GM19035 (cell line): ENCODE data around the gene HIKESHI.
"Not testable (repeated sequence)": the region's sequence is repeated elsewhere in the genome, so short reads cannot be mapped to it uniquely, and the experiment has no call there.

Experiments used
- ATAC-seq: cut with Tn5 transposase; IDR thresholded peaks from one replicate; pipeline ENCODE4 v1.9.1; 2021; ENCODE audit not compliant: unreplicated experiment

Gene HIKESHI

GRCh38 chr11:86302092-86302793 lies at the start of gene HIKESHI:
TSS of gene HIKESHI (plus strand) at chr11:86302240. CDS start at chr11:86302449, 209 bp downstream.
- peak; percentile 99 for ATAC-seq

GRCh38 chr11:86255896-86256295 lies 46.1 kb upstream of the HIKESHI start:
- ATAC-seq, result peak; percentile 94

- ATAC-seq, result no peak
Measured at GRCh38 chr11:86256608-86257007, 45.4 kb upstream of the HIKESHI start.

- no peak for ATAC-seq
Measured at GRCh38 chr11:86257446-86257845, 44.6 kb upstream of the HIKESHI start.

GRCh38 chr11:86259730-86260129 lies 42.3 kb upstream of the HIKESHI start:
- ATAC-seq, result no peak

- no peak for ATAC-seq
Measured at GRCh38 chr11:86261328-86261727, 40.7 kb upstream of the HIKESHI start.

- no peak for ATAC-seq
Measured at GRCh38 chr11:86262387-86262786, 39.7 kb upstream of the HIKESHI start.

- no peak for ATAC-seq
Measured at GRCh38 chr11:86264649-86265048, 37.4 kb upstream of the HIKESHI start.

GRCh38 chr11:86265194-86265593 lies 36.8 kb upstream of the HIKESHI start:
- ATAC-seq, result no peak

- ATAC-seq, result no peak
Measured at GRCh38 chr11:86269645-86270044, 32.4 kb upstream of the HIKESHI start.

GRCh38 chr11:86274503-86274902 lies 27.5 kb upstream of the HIKESHI start:
- no peak for ATAC-seq

GRCh38 chr11:86274999-86275398 lies 27.0 kb upstream of the HIKESHI start:
- no peak for ATAC-seq

- ATAC-seq, result no peak
Measured at GRCh38 chr11:86275493-86276370, 26.3 kb upstream of the HIKESHI start.

GRCh38 chr11:86277741-86278140 lies 24.3 kb upstream of the HIKESHI start:
- ATAC-seq, result no peak

- no peak for ATAC-seq
Measured at GRCh38 chr11:86278226-86278625, 23.8 kb upstream of the HIKESHI start.

- no peak for ATAC-seq
Measured at GRCh38 chr11:86279747-86280146, 22.3 kb upstream of the HIKESHI start.

- no peak for ATAC-seq
Measured at GRCh38 chr11:86287468-86287796, 14.6 kb upstream of the HIKESHI start.

GRCh38 chr11:86288776-86289507 lies 13.1 kb upstream of the HIKESHI start:
- ATAC-seq, result no peak

- ATAC-seq, result not testable (repeated sequence)
Measured at GRCh38 chr11:86289508-86290280, 12.3 kb upstream of the HIKESHI start.

- ATAC-seq, result no peak
Measured at GRCh38 chr11:86291466-86292262, 10.4 kb upstream of the HIKESHI start.
